ENCODE data around the gene MAF.

The MAF gene

GRCh38 chr16:79557421-79557820, 43.1 kb downstream of the MAF start:
- Histone ChIP-seq H4K91ac (ENCODE audit: low read length) (no peak overlapping the region), H3K9me3 (ENCODE audit: control insufficient read depth, low read length) (no peaks in the 10 kb centered on the region), H3K79me1 (replicated peaks; ENCODE audit: low read length, poor library complexity, severe bottlenecking) (no peaks in the 10 kb centered on the region), H3K27me3 (ENCODE audit: control insufficient read depth in 1 of 2, insufficient read depth in 1 of 2, low read length in 2 of 2) (peaks cover 0 to 17% of the 10 kb centered on the region in 2 experiments), H3K4me3 (ENCODE audit: insufficient read depth in 1 of 2, low read depth in 1 of 2, low read length in 2 of 2) (no peak overlapping the region), H2AFZ (ENCODE audit: low read depth, low read length) (no peak overlapping the region), H3K18ac (ENCODE audit: low read depth in 1 of 2, low read length in 2 of 2) (no peak overlapping the region), H3K4me2 (ENCODE audit: low read length, poor library complexity, severe bottlenecking) (no peak overlapping the region), H3K14ac (ENCODE audit: low read length in 2 of 2) (no peak overlapping the region), H3K9ac (ENCODE audit: low read length) (no peak overlapping the region), H3K27ac (ENCODE audit: low read length, poor library complexity, severe bottlenecking) (no peak overlapping the region), H3K4ac (ENCODE audit: low read depth in 1 of 2, low read length in 2 of 2) (no peak overlapping the region), H2BK5ac (ENCODE audit: low read depth, low read length, poor library complexity, severe bottlenecking) (no peak overlapping the region), H2BK12ac (ENCODE audit: low read length in 2 of 2) (no peak overlapping the region), H4K8ac (ENCODE audit: low read length) (no peak overlapping the region), H3K4me1 (ENCODE audit: control insufficient read depth, insufficient read depth, low read depth, low read length) (no peaks in the 10 kb centered on the region), H2BK15ac (ENCODE audit: low read depth, poor library complexity, severe bottlenecking) (no peak overlapping the region), H3K23ac (ENCODE audit: low read length in 2 of 2) (no peak overlapping the region), H3K36me3 (ENCODE audit: control insufficient read depth in 1 of 2, insufficient read depth in 2 of 2, low read depth in 1 of 2, low read length in 2 of 2) (no peaks in the 10 kb centered on the region), H2AK5ac (ENCODE audit: low read length, severe bottlenecking) (no peak overlapping the region), H2BK120ac (ENCODE audit: low read depth, low read length) (no peak overlapping the region)
- no peak for DNase-seq
- 55% methylated on average over 3 of the region's 3 CpGs for WGBS

GRCh38 chr16:79554912-79555311, 45.6 kb downstream of the MAF start:
- no peak overlapping the region for H4K91ac ChIP-seq (ENCODE audit: low read length)
- H3K18ac ChIP-seq (ENCODE audit: low read depth in 1 of 2, low read length in 2 of 2), result no peak overlapping the region
- H3K4me2 ChIP-seq (ENCODE audit: low read length, poor library complexity, severe bottlenecking), result no peak overlapping the region
- no peak overlapping the region for H3K4me3 ChIP-seq (ENCODE audit: insufficient read depth in 1 of 2, low read depth in 1 of 2, low read length in 2 of 2)
- H3K14ac ChIP-seq (ENCODE audit: low read length in 2 of 2), result no peak overlapping the region
- no peak overlapping the region for H4K8ac ChIP-seq (ENCODE audit: low read length)
- no peak overlapping the region for H3K27ac ChIP-seq (ENCODE audit: low read length, poor library complexity, severe bottlenecking)
- H3K79me1 ChIP-seq (replicated peaks; ENCODE audit: low read length, poor library complexity, severe bottlenecking), result no peaks in the 10 kb centered on the region
- H2BK5ac ChIP-seq (ENCODE audit: low read depth, low read length, poor library complexity, severe bottlenecking), result no peak overlapping the region
- H3K4ac ChIP-seq (ENCODE audit: low read depth in 1 of 2, low read length in 2 of 2), result no peak overlapping the region
- no peak overlapping the region for H2BK15ac ChIP-seq (ENCODE audit: low read depth, poor library complexity, severe bottlenecking)
- H2AFZ ChIP-seq (ENCODE audit: low read depth, low read length), result no peak overlapping the region
- DNase-seq, result no peak
- no peak overlapping the region for H3K23ac ChIP-seq (ENCODE audit: low read length in 2 of 2)
- no peak overlapping the region for H3K9ac ChIP-seq (ENCODE audit: low read length)
- no peaks in the 10 kb centered on the region for H3K36me3 ChIP-seq (ENCODE audit: control insufficient read depth in 1 of 2, insufficient read depth in 2 of 2, low read depth in 1 of 2, low read length in 2 of 2)
- H3K4me1 ChIP-seq (ENCODE audit: control insufficient read depth, insufficient read depth, low read depth, low read length), result no peaks in the 10 kb centered on the region
- no peak overlapping the region for H2AK5ac ChIP-seq (ENCODE audit: low read length, severe bottlenecking)
- no peaks in the 10 kb centered on the region for H3K9me3 ChIP-seq (ENCODE audit: control insufficient read depth, low read length)
- H2BK120ac ChIP-seq (ENCODE audit: low read depth, low read length), result no peak overlapping the region
- no peak overlapping the region for H2BK12ac ChIP-seq (ENCODE audit: low read length in 2 of 2)
- peaks cover 0 to 17% of the 10 kb centered on the region in 2 experiments for H3K27me3 ChIP-seq (ENCODE audit: control insufficient read depth in 1 of 2, insufficient read depth in 1 of 2, low read length in 2 of 2)

GRCh38 chr16:79550373-79550772, 50.2 kb downstream of the MAF start:
- no peak overlapping the region for H2BK5ac ChIP-seq (ENCODE audit: low read depth, low read length, poor library complexity, severe bottlenecking)
- no peak overlapping the region for H3K9ac ChIP-seq (ENCODE audit: low read length)
- H3K23ac ChIP-seq (ENCODE audit: low read length in 2 of 2), result no peak overlapping the region
- DNase-seq, result no peak
- no peak overlapping the region for H3K4me3 ChIP-seq (ENCODE audit: insufficient read depth in 1 of 2, low read depth in 1 of 2, low read length in 2 of 2)
- H3K4me1 ChIP-seq (ENCODE audit: control insufficient read depth, insufficient read depth, low read depth, low read length), result no peaks in the 10 kb centered on the region
- WGBS, result 75% methylated on average over 2 of the region's 2 CpGs
- peaks cover 0 to 5% of the 10 kb centered on the region in 2 experiments for H3K27me3 ChIP-seq (ENCODE audit: control insufficient read depth in 1 of 2, insufficient read depth in 1 of 2, low read length in 2 of 2)
- H2AFZ ChIP-seq (ENCODE audit: low read depth, low read length), result no peak overlapping the region
- H3K27ac ChIP-seq (ENCODE audit: low read length, poor library complexity, severe bottlenecking), result no peak overlapping the region
- H4K91ac ChIP-seq (ENCODE audit: low read length), result no peak overlapping the region
- H3K18ac ChIP-seq (ENCODE audit: low read depth in 1 of 2, low read length in 2 of 2), result no peak overlapping the region
- H3K4me2 ChIP-seq (ENCODE audit: low read length, poor library complexity, severe bottlenecking), result no peak overlapping the region
- no peak overlapping the region for H2BK12ac ChIP-seq (ENCODE audit: low read length in 2 of 2)
- H2AK5ac ChIP-seq (ENCODE audit: low read length, severe bottlenecking), result no peak overlapping the region
- H2BK15ac ChIP-seq (ENCODE audit: low read depth, poor library complexity, severe bottlenecking), result no peak overlapping the region
- no peaks in the 10 kb centered on the region for H3K79me1 ChIP-seq (replicated peaks; ENCODE audit: low read length, poor library complexity, severe bottlenecking)
- no peak overlapping the region for H4K8ac ChIP-seq (ENCODE audit: low read length)
- H3K4ac ChIP-seq (ENCODE audit: low read depth in 1 of 2, low read length in 2 of 2), result no peak overlapping the region
- no peaks in the 10 kb centered on the region for H3K36me3 ChIP-seq (ENCODE audit: control insufficient read depth in 1 of 2, insufficient read depth in 2 of 2, low read depth in 1 of 2, low read length in 2 of 2)
- H2BK120ac ChIP-seq (ENCODE audit: low read depth, low read length), result no peak overlapping the region
- no peaks in the 10 kb centered on the region for H3K9me3 ChIP-seq (ENCODE audit: control insufficient read depth, low read length)
- no peak overlapping the region for H3K14ac ChIP-seq (ENCODE audit: low read length in 2 of 2)

- H3K36me3 ChIP-seq (ENCODE audit: control insufficient read depth in 1 of 2, insufficient read depth in 2 of 2, low read depth in 1 of 2, low read length in 2 of 2), result no peaks in the 10 kb centered on the region
- no peak overlapping the region for H4K8ac ChIP-seq (ENCODE audit: low read length)
- no peak overlapping the region for H3K4me3 ChIP-seq (ENCODE audit: insufficient read depth in 1 of 2, low read depth in 1 of 2, low read length in 2 of 2)
- H3K27ac ChIP-seq (ENCODE audit: low read length, poor library complexity, severe bottlenecking), result no peak overlapping the region
- no peak overlapping the region for H4K91ac ChIP-seq (ENCODE audit: low read length)
- H2AK5ac ChIP-seq (ENCODE audit: low read length, severe bottlenecking), result no peak overlapping the region
- H2BK12ac ChIP-seq (ENCODE audit: low read length in 2 of 2), result no peak overlapping the region
- no peak overlapping the region for H2BK5ac ChIP-seq (ENCODE audit: low read depth, low read length, poor library complexity, severe bottlenecking)
- WGBS, result 75% methylated on average over 6 of the region's 6 CpGs
- no peak overlapping the region for H3K4ac ChIP-seq (ENCODE audit: low read depth in 1 of 2, low read length in 2 of 2)
- H2BK120ac ChIP-seq (ENCODE audit: low read depth, low read length), result no peak overlapping the region
- no peaks in the 10 kb centered on the region for H3K79me1 ChIP-seq (replicated peaks; ENCODE audit: low read length, poor library complexity, severe bottlenecking)
- H3K9ac ChIP-seq (ENCODE audit: low read length), result no peak overlapping the region
- no peak overlapping the region for H3K4me2 ChIP-seq (ENCODE audit: low read length, poor library complexity, severe bottlenecking)
- H2AFZ ChIP-seq (ENCODE audit: low read depth, low read length), result no peak overlapping the region
- H3K18ac ChIP-seq (ENCODE audit: low read depth in 1 of 2, low read length in 2 of 2), result no peak overlapping the region
- no peak for DNase-seq
- H3K9me3 ChIP-seq (ENCODE audit: control insufficient read depth, low read length), result no peaks in the 10 kb centered on the region
- H3K23ac ChIP-seq (ENCODE audit: low read length in 2 of 2), result no peak overlapping the region
- H2BK15ac ChIP-seq (ENCODE audit: low read depth, poor library complexity, severe bottlenecking), result no peak overlapping the region
- no peaks in the 10 kb centered on the region for H3K27me3 ChIP-seq (ENCODE audit: control insufficient read depth in 1 of 2, insufficient read depth in 1 of 2, low read length in 2 of 2)
- no peaks in the 10 kb centered on the region for H3K4me1 ChIP-seq (ENCODE audit: control insufficient read depth, insufficient read depth, low read depth, low read length)
- H3K14ac ChIP-seq (ENCODE audit: low read length in 2 of 2), result no peak overlapping the region
Observed at GRCh38 chr16:79547085-79547484, 53.5 kb downstream of the MAF start.

Data from mesenchymal stem cell (in vitro differentiated cells and primary cell).